Left lung (tissue), 10 donors: ENCODE measurements around the gene CDK6. TPM values are rescaled to one million over a fixed set of nuclear protein-coding genes. Genes with fewer than 3 reads are reported as not detected.

ENCODE experiments used
- ATAC-seq: fragments of 200-7000 bp; cut with Tn5 transposase; one replicate; pipeline ENCODE4 v1.9.1; 2020; ENCODE audit warnings: moderate library complexity
- DNase-seq, 4 donors: peaks; one replicate each; pipeline ENCODE4 v3.0.0-alpha.2; 2013 to 2020
- H3K27ac ChIP-seq, 2 donors: fragments of 200-600 bp; sonication (generic) in 1 of 2; one replicate each; pipeline versions ENCODE4 v1.5.0 to v1.8.0; 2020 to 2021
- H3K27me3 ChIP-seq, 2 donors: fragments of 200-600 bp; sonication (generic) in 1 of 2; one replicate each; pipeline versions ENCODE4 v1.5.0 to v1.8.0; 2020 to 2021
- H3K36me3 ChIP-seq, 2 donors: fragments of 200-600 bp; sonication (generic) in 1 of 2; one replicate each; pipeline versions ENCODE4 v1.5.0 to v1.8.0; 2020 to 2021
- H3K4me1 ChIP-seq, 2 donors: fragments of 200-600 bp; one replicate each; pipeline ENCODE4 v1.8.0; 2021
- H3K4me3 ChIP-seq, 2 donors: fragments of 200-600 bp; sonication (generic) in 1 of 2; one replicate each; pipeline versions ENCODE4 v1.5.0 to v1.8.0; 2020 to 2021; ENCODE audit warnings: mild to moderate bottlenecking in 1 of 2
- H3K9me3 ChIP-seq, 2 donors: fragments of 200-600 bp; sonication (generic) in 1 of 2; one replicate each; pipeline versions ENCODE4 v1.5.0 to v1.8.0; 2020 to 2021
- CTCF ChIP-seq, 2 donors: fragments of 200-600 bp; sonication (generic) in 1 of 2; IDR thresholded peaks; one replicate each; pipeline versions ENCODE4 v1.5.0 to v1.8.0; 2021; ENCODE audit warnings: antibody characterized with exemption in 2 of 2
- intact Hi-C, 2 donors: fragments of 100-400 bp; cut with DNase I; formaldehyde crosslinking; loops; one replicate each; pipeline versions ENCODE4 v1.11.2 to v1.14.2; 2022
- polyA plus RNA-seq, 6 donors: library from polyadenylated mRNA; unstranded; fragments of 120-200 nt; gene quantifications; one replicate each; pipeline ENCODE4 v1.2.1, GENCODE V29; 2013; ENCODE audit not compliant: insufficient read length in 6 of 6
- total RNA-seq, 2 donors: library from RNA; stranded (reverse); fragmentation: NEBNext Ultra II Directional; extraction: Animal tissue kit (Norgen Biotek cat#: 25700); gene quantifications; one replicate each; pipeline ENCODE4 v1.2.1, GENCODE V29; 2021
- donor health status: DM: no; HTN: yes; CAD: no.
- donor health status: DM: no; HTN: no; CAD: no.

The CDK6 gene
- total and polyA plus RNA-seq, 8 donors: 20.3 to 52.2 (median 43.7) TPM

- TF ChIP-seq CTCF (IDR thresholded peaks at IDR 0.05): no peak
- intact Hi-C loops: no loop called here
- H3K9me3 ChIP-seq: no peaks in the 10 kb centered on the region
- no peak overlapping the region for H3K27ac ChIP-seq
- H3K4me1 ChIP-seq: peaks cover 10 to 56% of the 10 kb centered on the region in 2 donors
- H3K4me3 ChIP-seq: no peak overlapping the region
- ATAC-seq (no peak), DNase-seq (no peak)
- H3K27me3 ChIP-seq: no peaks in the 10 kb centered on the region
- H3K36me3 ChIP-seq: no peaks in the 10 kb centered on the region
Measured at GRCh38 chr7:92639966-92640365, 196.4 kb downstream of the CDK6 start.

- Histone ChIP-seq H3K9me3 (no peaks in the 10 kb centered on the region), H3K36me3 (no peaks in the 10 kb centered on the region), H3K4me3 (no peak overlapping the region), H3K27me3 (no peaks in the 10 kb centered on the region), H3K4me1 (peaks cover 16 to 56% of the 10 kb centered on the region in 2 donors), H3K27ac (no peak overlapping the region)
- DNase-seq (no peak), ATAC-seq (no peak)
- no peak for TF ChIP-seq CTCF (IDR thresholded peaks at IDR 0.05)
- intact Hi-C loops: no loop called here
Measured at GRCh38 chr7:92639213-92639896, 197.0 kb downstream of the CDK6 start.

- no peaks in the 10 kb centered on the region for H3K9me3 ChIP-seq
- no peak for TF ChIP-seq CTCF (IDR thresholded peaks at IDR 0.05)
- H3K4me1 ChIP-seq: peaks cover 25 to 51% of the 10 kb centered on the region in 2 donors
- H3K4me3 ChIP-seq: no peak overlapping the region
- DNase-seq (no peak), ATAC-seq (no peak)
- H3K36me3 ChIP-seq: no peaks in the 10 kb centered on the region
- no peaks in the 10 kb centered on the region for H3K27me3 ChIP-seq
- intact Hi-C loops: no loop called here
- no peak overlapping the region for H3K27ac ChIP-seq
Measured at GRCh38 chr7:92636018-92636560, 200.3 kb downstream of the CDK6 start.

- H3K36me3 ChIP-seq: no peaks in the 10 kb centered on the region
- DNase-seq (no peak), ATAC-seq (no peak)
- TF ChIP-seq CTCF (IDR thresholded peaks at IDR 0.05): no peak
- H3K4me3 ChIP-seq: no peak overlapping the region
- H3K27ac ChIP-seq: peak overlapping the region in 1 of 2 donors; percentile 85
- H3K9me3 ChIP-seq: no peaks in the 10 kb centered on the region
- intact Hi-C loops: no loop called here
- H3K27me3 ChIP-seq: no peaks in the 10 kb centered on the region
- H3K4me1 ChIP-seq: peaks cover 25 to 51% of the 10 kb centered on the region in 2 donors
Measured at GRCh38 chr7:92635538-92635937, 200.8 kb downstream of the CDK6 start.

- peaks cover 25 to 51% of the 10 kb centered on the region in 2 donors for H3K4me1 ChIP-seq
- intact Hi-C loops: no loop called here
- ATAC-seq (peak; percentile 65), DNase-seq (peak in 1 of 4 donors; percentile 22)
- no peaks in the 10 kb centered on the region for H3K9me3 ChIP-seq
- H3K4me3 ChIP-seq: no peak overlapping the region
- no peak for TF ChIP-seq CTCF (IDR thresholded peaks at IDR 0.05)
- no peaks in the 10 kb centered on the region for H3K36me3 ChIP-seq
- peak overlapping the region; percentile 40 to 85 for H3K27ac ChIP-seq
- H3K27me3 ChIP-seq: no peaks in the 10 kb centered on the region
Measured at GRCh38 chr7:92634924-92635519, 201.4 kb downstream of the CDK6 start.
